Kidney (tissue), 14 donors: ENCODE results near the gene GBX1. TPM values are rescaled to one million over a fixed set of nuclear protein-coding genes. Genes with fewer than 3 reads are reported as not detected.

Experiments
- DNase-seq, 5 donors: peaks; one replicate each; pipeline ENCODE4 v3.0.0-alpha.2; 2013 to 2020
- FAIRE-seq: peaks from 2 replicates; lab custom pipeline; 2012; peaks lifted over from hg19 to GRCh38; lab: Jason Lieb, UNC
- H3K27ac ChIP-seq, 2 donors: one replicate each; pipeline ENCODE4 v1.7.0; 2013; ENCODE audit warnings: low read depth in 2 of 2, low read length in 2 of 2, inconsistent platforms in 1 of 2
- H3K27me3 ChIP-seq: one replicate; pipeline ENCODE4 v1.7.1; 2013; ENCODE audit warnings: low read length, inconsistent platforms; ENCODE audit not compliant: control insufficient read depth, insufficient read depth
- H3K36me3 ChIP-seq, 3 donors: one replicate each; pipeline versions ENCODE4 v1.7.0 to v1.7.1; 2013; ENCODE audit warnings: low read length in 3 of 3, control low read depth in 1 of 3, inconsistent platforms in 1 of 3; ENCODE audit not compliant: insufficient read depth in 3 of 3, control insufficient read depth in 2 of 3
- H3K4me1 ChIP-seq, 3 donors: one replicate each; pipeline versions ENCODE4 v1.7.0 to v1.7.1; 2013; ENCODE audit warnings: low read length in 3 of 3, inconsistent platforms in 1 of 3, low read depth in 1 of 3; ENCODE audit not compliant: control insufficient read depth in 2 of 3, insufficient read depth in 2 of 3
- H3K4me3 ChIP-seq, 3 donors: one replicate each; pipeline versions ENCODE4 v1.7.0 to v1.8.1; 2013; ENCODE audit warnings: low read length in 3 of 3, control low read depth in 1 of 3, inconsistent platforms in 1 of 3
- H3K9ac ChIP-seq, 3 donors: one replicate each; pipeline versions ENCODE4 v1.7.0 to v1.7.1; 2013; ENCODE audit warnings: low read length in 3 of 3, control low read depth in 1 of 3, inconsistent platforms in 1 of 3
- H3K9me3 ChIP-seq, 3 donors: one replicate each; pipeline versions ENCODE4 v1.7.0 to v1.7.1; 2013; ENCODE audit warnings: low read length in 3 of 3, control low read depth in 1 of 3, inconsistent platforms in 1 of 3; ENCODE audit not compliant: control insufficient read depth in 2 of 3, insufficient read depth in 1 of 3
- intact Hi-C: fragments of 100-400 bp; cut with DNase I; formaldehyde crosslinking; loops from one replicate; pipeline ENCODE4 v1.11.1; 2022
- polyA plus RNA-seq: library from polyadenylated mRNA; stranded (reverse); fragments of 350-450 nt; fragmentation: Illumina TruSeq; extraction: RNeasy Lipid Tissue Mini Kit (QIAGEN cat#74804); gene quantifications from one replicate; pipeline ENCODE4 v1.2.3, GENCODE V29; 2014; ENCODE audit warnings: low read depth, low replicate concordance; ENCODE audit not compliant: insufficient read depth
- total RNA-seq: library from RNA; stranded (reverse); fragmentation: NEBNext Ultra II Directional; extraction: Animal tissue kit (Norgen Biotek cat#: 25700); gene quantifications from one replicate; pipeline ENCODE4 v1.2.1, GENCODE V29; 2021
- TF ChIP-seq, protein P1 (sequence below): IDR thresholded peaks from 3 replicates; pipeline ENCODE4 v1.5.1; 2012; ENCODE audit warnings: mild to moderate bottlenecking, moderate library complexity, borderline replicate concordance; ENCODE audit not compliant: insufficient read depth; ENCODE audit errors: extremely low read depth
- donor health status: control.
- donor health status: control.
- donor health status: control.
- donor health status: control.
- donor health status: control.
- donor health status: DM: yes; HTN: yes; CAD: no.
- donor health status: Normal renal cell carcinoma (clear cell type).

The GBX1 gene
- total and polyA plus RNA-seq, 2 donors from 2014 or later: not detected

DNA sequence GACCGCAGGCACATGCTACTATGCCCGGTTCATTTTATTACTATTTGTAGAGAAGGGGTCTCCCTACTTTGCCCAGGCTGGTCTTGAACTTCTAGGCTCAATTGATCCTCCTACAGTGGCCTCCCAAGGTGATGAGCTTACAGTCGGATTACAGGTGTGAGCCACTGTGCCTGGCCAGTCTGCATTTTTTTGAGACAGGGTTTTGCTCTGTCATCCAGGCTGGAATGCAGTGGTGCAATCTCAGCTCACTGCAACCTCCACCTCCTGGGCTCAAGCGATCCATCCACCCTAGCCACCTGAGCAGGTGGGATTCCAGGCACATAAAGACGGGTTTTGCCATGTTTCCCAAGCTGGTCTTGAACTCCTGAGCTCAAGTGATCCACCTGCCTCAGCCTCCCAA, 45.1 kb upstream of the GBX1 start:
- Histone ChIP-seq H3K36me3 (peaks cover 2 to 24% (median 21%) of the 10 kb centered on the region in 3 donors), H3K4me1 (no peaks in the 10 kb centered on the region), H3K9ac (no peak overlapping the region), H3K4me3 (no peak overlapping the region), H3K27me3 (no peaks in the 10 kb centered on the region), H3K27ac (no peak overlapping the region), H3K9me3 (no peaks in the 10 kb centered on the region)
- TF ChIP-seq, protein P1, sequence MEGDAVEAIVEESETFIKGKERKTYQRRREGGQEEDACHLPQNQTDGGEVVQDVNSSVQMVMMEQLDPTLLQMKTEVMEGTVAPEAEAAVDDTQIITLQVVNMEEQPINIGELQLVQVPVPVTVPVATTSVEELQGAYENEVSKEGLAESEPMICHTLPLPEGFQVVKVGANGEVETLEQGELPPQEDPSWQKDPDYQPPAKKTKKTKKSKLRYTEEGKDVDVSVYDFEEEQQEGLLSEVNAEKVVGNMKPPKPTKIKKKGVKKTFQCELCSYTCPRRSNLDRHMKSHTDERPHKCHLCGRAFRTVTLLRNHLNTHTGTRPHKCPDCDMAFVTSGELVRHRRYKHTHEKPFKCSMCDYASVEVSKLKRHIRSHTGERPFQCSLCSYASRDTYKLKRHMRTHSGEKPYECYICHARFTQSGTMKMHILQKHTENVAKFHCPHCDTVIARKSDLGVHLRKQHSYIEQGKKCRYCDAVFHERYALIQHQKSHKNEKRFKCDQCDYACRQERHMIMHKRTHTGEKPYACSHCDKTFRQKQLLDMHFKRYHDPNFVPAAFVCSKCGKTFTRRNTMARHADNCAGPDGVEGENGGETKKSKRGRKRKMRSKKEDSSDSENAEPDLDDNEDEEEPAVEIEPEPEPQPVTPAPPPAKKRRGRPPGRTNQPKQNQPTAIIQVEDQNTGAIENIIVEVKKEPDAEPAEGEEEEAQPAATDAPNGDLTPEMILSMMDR: no peak
- DNase-seq (no peak), FAIRE-seq (no peak)
- intact Hi-C loops: no loop called here

DNA sequence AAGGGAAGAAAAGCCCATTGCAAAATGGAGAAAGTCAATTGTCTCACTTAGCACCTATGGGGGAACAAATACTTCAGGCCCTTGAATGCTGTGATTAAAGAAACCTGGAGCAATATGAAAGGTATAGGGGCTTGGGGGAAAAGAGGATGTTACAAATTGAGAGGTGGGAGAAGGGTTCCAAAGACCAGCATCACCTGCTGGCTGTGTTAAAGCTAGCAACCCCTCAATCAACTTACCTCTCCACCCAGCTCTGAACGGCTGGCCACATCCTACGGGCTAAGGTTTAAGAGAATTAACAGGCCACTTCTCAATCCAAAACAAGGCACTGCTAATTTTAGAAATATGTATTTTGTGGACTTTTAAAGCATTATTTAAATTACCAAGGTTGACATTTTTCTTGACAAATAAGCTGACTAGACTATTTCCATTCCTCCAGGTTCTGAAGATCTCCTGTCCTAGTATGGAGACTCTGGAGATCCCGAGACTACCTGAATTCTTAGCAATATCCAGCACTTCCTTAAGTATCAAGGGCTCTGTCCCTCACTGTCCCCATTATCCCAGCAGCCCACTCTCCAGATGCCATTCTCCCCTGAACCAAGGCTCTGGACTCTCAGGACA, 43.8 kb upstream of the GBX1 start:
- H3K27me3 ChIP-seq: no peaks in the 10 kb centered on the region
- H3K4me3 ChIP-seq: no peak overlapping the region
- H3K9me3 ChIP-seq: no peaks in the 10 kb centered on the region
- H3K36me3 ChIP-seq: peaks cover 2 to 20% (median 13%) of the 10 kb centered on the region in 3 donors
- H3K27ac ChIP-seq: no peak overlapping the region
- FAIRE-seq (no peak), DNase-seq (no peak)
- TF ChIP-seq, protein P1: no peak
- intact Hi-C loops: no loop called here
- no peaks in the 10 kb centered on the region for H3K4me1 ChIP-seq
- H3K9ac ChIP-seq: no peak overlapping the region

DNA sequence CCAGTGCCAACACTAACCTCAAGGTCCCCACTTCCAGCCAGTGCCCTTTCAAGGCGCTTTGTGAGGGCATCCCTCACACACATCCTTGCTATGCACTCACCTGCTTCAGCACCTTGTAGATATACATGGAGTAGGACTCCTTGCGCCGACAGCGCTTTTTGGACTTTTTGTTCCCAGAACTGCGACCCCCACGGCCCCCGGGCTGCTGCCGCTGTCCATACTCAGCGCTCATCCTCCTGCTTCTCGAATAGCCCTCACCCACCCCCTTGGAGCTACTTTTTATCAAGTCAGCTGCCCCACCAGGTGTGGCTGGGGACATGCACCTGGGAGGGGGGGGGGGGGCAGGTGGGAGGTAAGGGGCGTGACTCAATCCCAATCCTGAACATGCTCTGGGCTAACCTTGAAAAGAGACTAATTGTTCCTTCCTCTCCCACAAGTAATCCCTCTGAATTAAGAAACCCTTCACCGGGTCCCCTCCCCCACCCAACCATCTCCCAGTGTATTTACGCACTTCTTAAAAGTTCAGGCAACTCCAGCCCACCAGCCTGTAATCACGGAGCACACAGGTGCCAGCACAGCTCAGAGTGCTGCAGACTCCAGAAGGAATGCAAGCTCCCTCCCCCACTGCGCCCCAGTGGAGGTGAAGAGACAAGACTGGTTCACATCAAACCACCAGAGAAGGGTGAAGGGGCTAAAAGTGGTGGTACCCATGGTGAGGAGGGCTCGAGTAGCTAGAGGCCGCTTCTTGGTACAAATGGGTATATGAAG, 42.8 kb upstream of the GBX1 start, which contains the start of gene H2BK1:
Gene H2BK1, minus strand, starts transcription at position 402 of the 768 bp plus-strand sequence. Its CDS starts 170 bp downstream, at position 232.
- Histone ChIP-seq H3K9ac (no peak within 1 kb of the TSS), H3K27me3 (no peaks in the 10 kb centered on the region), H3K36me3 (peaks cover 0 to 16% (median 4%) of the 10 kb centered on the region in 3 donors), H3K27ac (no peak within 1 kb of the TSS), H3K4me3 (no peak within 1 kb of the TSS), H3K9me3 (no peaks in the 10 kb centered on the region), H3K4me1 (no peaks in the 10 kb centered on the region)
- intact Hi-C loops: no loop called here
- TF ChIP-seq, protein P1: no peak
- FAIRE-seq (no peak), DNase-seq (no peak)
